GM21529 (cell line): ENCODE measurements around the gene RIMS3.

ENCODE experiments used
- ATAC-seq: cut with Tn5 transposase; IDR thresholded peaks from one replicate; pipeline ENCODE4 v1.9.1; 2021; ENCODE audit not compliant: unreplicated experiment

Gene RIMS3

GRCh38 chr1:40691538-40692428, 26.3 kb upstream of the RIMS3 start, which contains the start of gene NFYC:
Gene NFYC, plus strand, starts transcription at chr1:40691704. Its CDS starts 47,140 bp downstream, at chr1:40738844.
- ATAC-seq, result peak; percentile 71

DNA sequence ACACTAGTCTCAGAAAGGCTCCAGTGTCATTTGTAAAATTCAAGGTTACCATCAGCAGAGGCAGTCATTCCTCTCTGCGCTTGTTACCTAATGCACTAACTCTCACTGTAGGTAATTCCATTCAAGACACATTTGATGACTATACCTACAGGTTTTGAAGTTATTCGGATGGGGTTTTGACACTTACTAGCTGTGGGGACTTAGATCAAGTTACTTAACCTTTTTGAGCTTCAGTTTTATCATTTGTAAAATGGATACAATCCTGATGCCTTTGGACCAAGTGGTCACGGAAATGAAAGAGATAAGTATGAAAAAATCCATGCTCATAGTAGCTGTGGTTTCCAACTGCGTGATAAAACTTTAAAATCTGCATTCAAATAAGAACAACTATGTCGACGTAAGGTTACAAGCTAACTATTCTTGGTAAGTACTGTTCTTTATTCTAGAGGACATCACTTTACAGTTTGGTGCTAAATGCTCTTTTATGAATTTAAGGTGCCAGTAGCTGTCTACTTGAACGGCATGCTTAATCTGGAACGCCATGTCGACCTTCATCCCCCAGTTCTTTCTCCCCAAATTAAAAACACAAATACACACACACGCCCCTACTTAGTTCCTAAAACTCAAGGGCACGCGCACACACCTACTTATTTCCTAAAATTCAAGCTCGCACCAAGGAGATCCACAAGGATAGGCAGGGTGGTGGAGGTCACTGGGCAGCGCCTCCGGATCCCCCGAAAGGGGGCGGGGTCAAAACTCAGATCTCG, 25.5 kb upstream of the RIMS3 start:
- peak; percentile 1 for ATAC-seq

GRCh38 chr1:40689737-40690136, 24.3 kb upstream of the RIMS3 start:
- no peak for ATAC-seq

DNA sequence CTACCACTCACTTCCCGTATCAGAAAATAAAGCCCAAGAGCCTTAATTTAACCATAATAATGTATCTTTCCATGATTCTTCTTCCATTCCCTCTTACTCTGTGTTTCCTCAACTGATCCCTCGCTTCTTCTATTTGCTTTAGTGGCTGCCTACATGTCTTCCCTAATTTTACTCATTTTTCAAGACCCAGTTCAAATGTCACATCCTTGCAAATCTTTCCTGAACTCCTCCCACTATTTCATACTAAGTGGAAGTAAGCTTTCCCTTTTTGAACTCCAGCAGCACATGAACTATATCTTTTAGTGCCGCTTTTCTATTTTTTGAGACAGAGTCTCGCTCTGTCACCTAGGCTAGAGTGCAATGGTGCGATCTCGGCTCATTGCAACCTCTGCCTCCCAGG, 22.2 kb upstream of the RIMS3 start:
- ATAC-seq, result no peak

DNA sequence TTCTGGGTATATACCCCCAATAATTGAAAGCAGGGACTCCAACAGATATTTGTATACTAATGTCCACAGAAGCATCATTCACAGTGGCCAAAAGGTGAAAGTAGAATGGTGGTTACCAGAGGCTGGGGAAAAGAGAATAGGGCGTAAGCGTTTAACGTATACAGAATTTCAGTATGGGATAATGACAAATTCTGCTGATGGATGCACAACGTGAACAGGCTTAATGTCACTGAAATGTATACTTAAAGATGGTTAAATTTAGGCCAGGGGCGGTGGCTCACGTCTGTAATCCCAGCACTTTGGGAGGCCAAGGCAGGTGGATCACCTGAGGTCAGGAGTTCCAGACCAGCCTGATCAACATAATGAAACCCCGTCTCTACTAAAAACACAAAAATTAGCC, 21.6 kb upstream of the RIMS3 start:
- no peak for ATAC-seq

GRCh38 chr1:40684669-40685068, 19.2 kb upstream of the RIMS3 start:
- no peak for ATAC-seq

DNA sequence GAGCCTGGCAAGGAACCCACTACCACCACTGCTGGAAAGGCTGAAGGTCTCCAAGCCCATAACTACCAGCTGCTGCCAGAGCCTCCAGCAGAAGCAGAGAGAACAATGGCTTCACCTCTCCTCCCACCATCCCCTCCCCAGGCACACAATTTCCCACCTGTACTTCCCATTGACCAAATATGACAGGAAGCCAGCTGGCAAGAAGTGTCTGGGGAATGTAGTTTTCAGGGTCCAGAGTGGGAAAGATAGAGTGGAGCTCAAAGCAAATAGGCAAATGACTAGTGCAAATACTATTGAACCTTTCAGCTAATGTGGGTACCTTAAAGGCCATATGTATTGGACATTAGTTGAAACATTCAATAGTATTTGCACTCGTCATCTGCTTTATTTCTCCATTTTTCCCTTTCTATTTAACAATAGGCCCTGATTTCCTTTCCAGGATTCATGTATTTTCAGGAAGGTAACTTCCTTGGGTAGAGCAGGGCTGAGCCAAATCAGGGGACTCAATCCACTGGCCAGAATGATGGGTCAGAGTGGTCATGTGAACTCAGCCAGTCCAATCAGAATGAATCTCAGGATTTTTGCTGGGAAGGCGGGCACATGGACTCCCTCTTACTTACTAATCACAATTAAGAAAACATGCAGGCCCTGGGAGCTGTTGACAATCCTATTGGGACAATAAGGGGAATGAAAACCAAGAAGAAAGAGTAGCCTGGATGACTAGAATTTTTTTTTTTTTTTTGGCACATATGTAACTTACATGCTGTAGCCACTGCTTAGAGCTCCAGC, 13.9 kb upstream of the RIMS3 start:
- ATAC-seq, result no peak

- no peak for ATAC-seq
Measured at GRCh38 chr1:40676501-40676900, 11.0 kb upstream of the RIMS3 start.

DNA sequence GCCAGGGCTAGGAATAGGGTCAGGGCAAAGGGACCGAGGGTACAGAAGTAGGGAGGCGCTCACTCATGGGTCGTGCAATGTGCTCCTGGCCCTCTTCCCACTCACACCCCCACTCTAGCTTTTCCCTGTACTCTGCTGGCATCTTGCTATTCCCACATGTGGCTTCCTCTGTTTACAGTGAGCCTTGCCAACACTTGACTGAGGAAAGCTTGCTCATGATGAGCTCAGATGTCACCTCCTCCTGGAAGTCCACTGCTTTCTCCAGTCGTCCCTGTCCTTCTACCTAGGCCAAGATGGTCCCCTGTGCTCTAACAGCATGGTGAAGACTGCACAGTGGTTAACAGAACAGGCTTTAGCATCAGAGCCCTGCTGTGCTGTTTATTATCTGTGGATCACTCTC, 8.0 kb upstream of the RIMS3 start:
- ATAC-seq, result no peak

DNA sequence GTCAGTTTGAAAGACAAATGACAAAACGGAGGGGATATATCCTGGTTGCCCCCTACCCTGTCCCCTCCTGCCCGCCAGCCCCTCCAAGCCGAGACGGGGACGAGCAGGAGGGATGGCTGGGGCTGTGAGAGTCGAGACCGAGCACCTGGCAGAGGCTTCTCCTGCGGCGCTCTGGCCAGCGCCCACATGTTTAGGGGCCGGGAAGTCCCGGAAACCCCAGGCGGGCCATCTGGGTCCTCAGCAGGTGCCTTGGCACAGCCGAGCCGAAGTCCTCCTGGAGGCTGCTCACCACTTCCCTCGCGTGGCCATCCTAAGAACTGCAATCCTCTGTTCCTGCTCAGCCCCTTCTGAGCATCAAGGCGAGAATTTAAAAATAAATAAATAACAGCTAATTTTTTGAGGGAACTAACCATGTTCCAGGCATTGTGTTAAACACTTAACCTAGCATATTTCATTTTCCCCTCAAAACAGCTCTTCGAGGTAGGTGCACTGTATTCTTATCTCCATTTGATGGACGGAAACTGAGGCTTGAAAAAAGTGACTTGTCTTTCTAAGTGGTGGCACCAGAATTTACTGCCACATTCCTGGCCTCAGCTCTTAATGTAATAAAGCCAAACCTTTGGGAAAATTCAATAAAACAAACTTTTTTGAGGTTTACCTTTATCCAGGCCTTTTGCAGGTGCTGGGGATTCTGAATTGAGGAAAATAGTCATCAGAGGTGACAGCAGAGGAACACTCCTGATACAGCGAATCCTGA, 3.5 kb upstream of the RIMS3 start:
- ATAC-seq, result peak; percentile 59

- ATAC-seq, result no peak
Measured at GRCh38 chr1:40664791-40665190, 691 bp downstream of the RIMS3 start.

- no peak for ATAC-seq
Measured at GRCh38 chr1:40664167-40664537, 1.3 kb downstream of the RIMS3 start.

GRCh38 chr1:40663324-40664166, 1.9 kb downstream of the RIMS3 start:
- ATAC-seq, result no peak

DNA sequence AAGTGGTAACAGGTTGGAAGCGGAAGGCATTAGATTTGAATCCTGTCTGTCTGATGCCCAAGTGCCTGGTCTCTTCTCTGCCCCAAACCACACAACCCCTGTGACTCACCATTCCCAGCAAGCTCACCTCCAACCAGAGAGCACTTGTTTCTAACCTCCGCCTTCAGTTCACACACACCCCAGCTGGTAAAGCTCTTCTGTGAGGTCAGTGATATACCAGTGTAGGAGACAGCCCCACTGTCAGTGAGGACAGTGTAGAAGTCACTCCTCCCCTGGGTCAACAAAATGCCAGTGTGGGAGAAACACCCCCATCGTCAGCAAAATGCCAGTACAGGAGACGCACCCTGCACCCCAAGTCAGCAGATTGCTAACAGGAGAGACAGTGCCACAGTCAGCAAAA, 2.6 kb downstream of the RIMS3 start:
- ATAC-seq, result no peak

DNA sequence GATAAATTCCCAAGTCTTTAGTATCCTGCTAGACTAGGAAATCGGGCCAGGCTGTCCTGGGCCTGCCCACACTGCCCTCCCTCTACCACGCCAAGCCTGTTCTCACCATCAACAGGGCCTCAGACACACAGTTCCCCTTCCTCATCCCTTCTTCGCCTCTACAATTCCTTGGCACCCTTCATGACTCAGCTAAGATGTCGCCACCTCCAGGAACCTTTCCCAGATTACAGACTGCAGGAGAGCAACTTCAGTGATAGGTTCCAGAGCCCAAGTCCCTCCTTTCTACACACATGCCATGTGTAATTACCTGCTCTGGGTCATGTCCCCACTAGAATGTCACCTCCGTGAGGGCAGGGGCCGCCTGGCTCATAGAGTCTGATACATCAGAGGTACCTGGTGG, 3.3 kb downstream of the RIMS3 start:
- no peak for ATAC-seq

GRCh38 chr1:40661678-40662077, 3.8 kb downstream of the RIMS3 start:
- no peak for ATAC-seq

GRCh38 chr1:40659649-40659947, 5.9 kb downstream of the RIMS3 start:
- no peak for ATAC-seq

DNA sequence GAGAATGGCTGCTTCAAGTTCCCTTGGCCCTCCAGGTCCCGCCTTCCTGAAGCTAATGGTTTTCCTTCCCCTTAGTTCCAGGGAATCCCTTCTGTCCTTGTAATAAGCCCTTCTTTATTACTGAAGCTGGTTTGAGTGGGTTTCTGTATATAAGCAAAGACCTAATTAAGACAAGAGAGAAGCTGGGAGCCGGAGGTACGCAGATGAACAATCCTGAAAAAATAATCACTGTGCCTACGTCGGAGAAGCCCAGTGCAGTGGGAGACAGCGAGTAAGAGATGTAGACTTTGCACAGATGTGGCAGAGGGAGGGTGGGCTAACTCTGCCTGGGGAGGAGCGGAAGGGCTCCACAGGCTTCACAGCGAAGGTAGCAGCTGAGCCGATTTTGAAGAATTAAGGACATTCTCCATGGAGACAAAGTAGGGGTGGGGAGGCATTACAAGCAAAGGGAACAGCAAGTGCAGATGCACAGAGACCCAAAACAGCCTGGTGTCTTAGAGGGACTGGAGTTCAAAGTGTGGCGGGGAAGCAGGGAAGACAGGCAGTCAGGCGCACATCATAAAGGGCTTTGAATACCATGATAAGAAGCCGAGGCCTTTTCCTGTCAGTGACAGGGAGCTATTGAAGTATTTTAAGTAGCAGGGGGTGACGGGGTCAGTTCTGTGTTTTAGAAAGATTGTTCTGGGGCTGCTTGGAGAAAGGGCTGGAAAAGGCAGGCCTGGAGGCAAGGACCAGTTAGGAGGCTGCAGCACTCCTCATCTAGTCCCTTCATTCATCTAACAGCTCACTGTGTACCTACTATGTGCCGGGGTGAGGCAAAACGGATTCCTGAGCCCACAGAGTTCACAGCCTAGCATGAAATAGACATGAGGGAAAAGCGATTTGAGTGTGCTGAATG, 6.5 kb downstream of the RIMS3 start:
- ATAC-seq, result no peak

DNA sequence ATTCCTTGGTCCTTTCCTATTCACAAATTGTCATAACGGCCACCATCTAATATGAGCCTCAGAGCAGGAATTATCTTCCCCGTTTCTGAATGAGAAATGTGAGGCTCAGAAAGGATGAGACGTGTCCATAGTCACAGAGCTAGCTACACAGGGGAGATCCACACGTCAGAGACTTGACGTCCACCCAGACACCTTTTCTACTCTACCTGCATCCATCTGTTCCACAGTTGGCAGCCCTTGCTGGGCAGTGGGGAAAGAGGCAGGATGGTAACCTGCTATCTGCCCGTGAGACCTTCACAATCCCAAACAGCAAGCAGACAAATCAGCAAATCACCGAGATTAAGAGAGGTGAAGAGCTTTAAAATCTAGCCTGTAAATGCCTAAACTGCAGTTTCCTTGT, 8.4 kb downstream of the RIMS3 start:
- no peak for ATAC-seq
